ENCODE measurements around the gene TRIM60.

The TRIM60 gene

DNA sequence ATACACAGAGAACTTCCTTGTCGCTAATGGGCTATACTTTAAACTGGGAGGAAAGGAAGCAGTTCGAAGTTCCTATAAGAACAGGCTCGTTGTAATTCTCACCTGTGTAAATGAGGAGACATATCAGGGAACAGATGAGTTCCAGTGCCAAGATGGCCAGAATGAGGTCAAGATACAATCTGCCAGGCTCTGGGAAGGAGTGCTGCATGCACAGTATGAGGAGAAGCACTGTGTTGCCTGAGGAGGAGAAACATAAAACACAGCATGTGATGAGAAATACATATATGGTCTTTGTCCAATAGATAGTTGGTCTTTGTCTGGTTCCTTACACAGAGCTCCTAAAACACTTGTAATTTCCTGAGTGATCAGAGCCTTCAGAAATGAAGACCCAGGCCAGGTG is 56.6 kb downstream of the TRIM60 start:
- H3K36me3 ChIP-seq (ENCODE audit: control insufficient read depth in 2 of 2, insufficient read depth in 1 of 2, low read length in 2 of 2), result peaks cover 0 to 33% of the 10 kb centered on the region in 2 experiments; a peak in 2 of 3 replicates
- H3K9me3 ChIP-seq (ENCODE audit: control insufficient read depth, insufficient read depth, low read depth, low read length), result no peaks in the 10 kb centered on the region
- POLR2A ChIA-PET, result no interaction called here
- no peak overlapping the region for H3K4me3 ChIP-seq (ENCODE audit: low read depth, low read length)
- no peak overlapping the region for H3K27ac ChIP-seq (ENCODE audit: extremely low read depth, low read depth, low read length)
- CTCF ChIA-PET, result interaction anchor here (0.6 kb wide), 1 partner anchor 12 kb away, joined by 4 read pairs; no protein-coding TSS in a partner anchor
- TF ChIP-seq ZNF558 (tag by site-specific recombination; IDR thresholded peaks at IDR 0.05) (no peak), HOXA7 (CRISPR knock-in tag; IDR thresholded peaks at IDR 0.05; ENCODE audit: borderline replicate concordance) (no peak), ZNF658 (tag by site-specific recombination; IDR thresholded peaks at IDR 0.05) (no peak), ZNF830 (tag by site-specific recombination; IDR thresholded peaks at IDR 0.05; ENCODE audit: low read depth) (no peak), ZNF114 (tag by site-specific recombination; IDR thresholded peaks at IDR 0.05) (no peak), ZNF140 (tag by site-specific recombination; IDR thresholded peaks at IDR 0.05) (no peak), ZSCAN16 (tag by site-specific recombination; IDR thresholded peaks at IDR 0.05) (no peak), ZFP3 (tag by site-specific recombination; IDR thresholded peaks at IDR 0.05; ENCODE audit: low read depth) (no peak)
- TF ChIP-seq, protein P1, sequence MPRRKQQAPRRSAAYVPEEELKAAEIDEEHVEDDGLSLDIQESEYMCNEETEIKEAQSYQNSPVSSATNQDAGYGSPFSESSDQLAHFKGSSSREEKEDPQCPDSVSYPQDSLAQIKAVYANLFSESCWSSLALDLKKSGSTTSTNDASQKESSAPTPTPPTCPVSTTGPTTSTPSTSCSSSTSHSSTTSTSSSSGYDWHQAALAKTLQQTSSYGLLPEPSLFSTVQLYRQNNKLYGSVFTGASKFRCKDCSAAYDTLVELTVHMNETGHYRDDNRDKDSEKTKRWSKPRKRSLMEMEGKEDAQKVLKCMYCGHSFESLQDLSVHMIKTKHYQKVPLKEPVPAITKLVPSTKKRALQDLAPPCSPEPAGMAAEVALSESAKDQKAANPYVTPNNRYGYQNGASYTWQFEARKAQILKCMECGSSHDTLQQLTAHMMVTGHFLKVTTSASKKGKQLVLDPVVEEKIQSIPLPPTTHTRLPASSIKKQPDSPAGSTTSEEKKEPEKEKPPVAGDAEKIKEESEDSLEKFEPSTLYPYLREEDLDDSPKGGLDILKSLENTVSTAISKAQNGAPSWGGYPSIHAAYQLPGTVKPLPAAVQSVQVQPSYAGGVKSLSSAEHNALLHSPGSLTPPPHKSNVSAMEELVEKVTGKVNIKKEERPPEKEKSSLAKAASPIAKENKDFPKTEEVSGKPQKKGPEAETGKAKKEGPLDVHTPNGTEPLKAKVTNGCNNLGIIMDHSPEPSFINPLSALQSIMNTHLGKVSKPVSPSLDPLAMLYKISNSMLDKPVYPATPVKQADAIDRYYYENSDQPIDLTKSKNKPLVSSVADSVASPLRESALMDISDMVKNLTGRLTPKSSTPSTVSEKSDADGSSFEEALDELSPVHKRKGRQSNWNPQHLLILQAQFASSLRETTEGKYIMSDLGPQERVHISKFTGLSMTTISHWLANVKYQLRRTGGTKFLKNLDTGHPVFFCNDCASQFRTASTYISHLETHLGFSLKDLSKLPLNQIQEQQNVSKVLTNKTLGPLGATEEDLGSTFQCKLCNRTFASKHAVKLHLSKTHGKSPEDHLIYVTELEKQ (tag by site-specific recombination; IDR thresholded peaks at IDR 0.05; ENCODE audit: borderline replicate concordance), result no peak
- TF ChIP-seq, protein P2, sequence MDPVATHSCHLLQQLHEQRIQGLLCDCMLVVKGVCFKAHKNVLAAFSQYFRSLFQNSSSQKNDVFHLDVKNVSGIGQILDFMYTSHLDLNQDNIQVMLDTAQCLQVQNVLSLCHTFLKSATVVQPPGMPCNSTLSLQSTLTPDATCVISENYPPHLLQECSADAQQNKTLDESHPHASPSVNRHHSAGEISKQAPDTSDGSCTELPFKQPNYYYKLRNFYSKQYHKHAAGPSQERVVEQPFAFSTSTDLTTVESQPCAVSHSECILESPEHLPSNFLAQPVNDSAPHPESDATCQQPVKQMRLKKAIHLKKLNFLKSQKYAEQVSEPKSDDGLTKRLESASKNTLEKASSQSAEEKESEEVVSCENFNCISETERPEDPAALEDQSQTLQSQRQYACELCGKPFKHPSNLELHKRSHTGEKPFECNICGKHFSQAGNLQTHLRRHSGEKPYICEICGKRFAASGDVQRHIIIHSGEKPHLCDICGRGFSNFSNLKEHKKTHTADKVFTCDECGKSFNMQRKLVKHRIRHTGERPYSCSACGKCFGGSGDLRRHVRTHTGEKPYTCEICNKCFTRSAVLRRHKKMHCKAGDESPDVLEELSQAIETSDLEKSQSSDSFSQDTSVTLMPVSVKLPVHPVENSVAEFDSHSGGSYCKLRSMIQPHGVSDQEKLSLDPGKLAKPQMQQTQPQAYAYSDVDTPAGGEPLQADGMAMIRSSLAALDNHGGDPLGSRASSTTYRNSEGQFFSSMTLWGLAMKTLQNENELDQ (tag by site-specific recombination; IDR thresholded peaks at IDR 0.05; ENCODE audit: low read depth), result no peak
- H3K4me1 ChIP-seq (ENCODE audit: control insufficient read depth, insufficient read depth, low read length), result no peaks in the 10 kb centered on the region
